ENCODE results near the gene RALGPS1.

RALGPS1 gene

GRCh38 chr9:127004946-127005769 lies 90.6 kb downstream of the RALGPS1 start:
- no peak for TF ChIP-seq GATA3 (IDR thresholded peaks at IDR 0.05; ENCODE audit: low read depth, low read length)
- no peak for TF ChIP-seq GATA2 (IDR thresholded peaks at IDR 0.05; ENCODE audit: low read depth, low read length)

DNA sequence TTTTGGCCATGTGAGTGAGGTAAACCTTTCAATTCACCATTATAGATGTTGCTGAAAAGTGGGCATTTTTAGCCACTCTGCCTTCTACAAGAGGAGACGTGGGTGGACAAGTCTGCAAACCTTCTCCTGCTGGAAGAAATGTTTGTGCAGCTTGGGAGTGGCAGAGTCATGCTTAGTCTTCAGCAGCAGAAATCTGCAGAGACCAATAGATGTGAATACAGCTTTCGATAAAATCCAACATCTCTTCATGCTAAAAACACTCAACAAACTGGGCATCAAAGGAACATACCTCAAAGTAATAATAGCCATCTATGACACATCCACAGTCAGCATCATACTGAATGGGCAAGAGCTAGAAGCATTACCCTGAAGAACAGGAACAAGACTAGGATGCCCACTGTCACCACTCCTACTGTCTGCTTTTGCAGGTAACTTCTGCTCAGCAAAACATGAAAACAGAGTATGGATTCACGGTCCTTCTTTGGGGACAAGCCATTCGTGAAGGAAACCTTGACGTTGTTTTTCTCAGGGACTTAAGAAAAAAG lies 91.3 kb downstream of the RALGPS1 start:
- no peak for TF ChIP-seq GATA2 (IDR thresholded peaks at IDR 0.05; ENCODE audit: low read depth, low read length)
- no peak for TF ChIP-seq GATA3 (IDR thresholded peaks at IDR 0.05; ENCODE audit: low read depth, low read length)

DNA sequence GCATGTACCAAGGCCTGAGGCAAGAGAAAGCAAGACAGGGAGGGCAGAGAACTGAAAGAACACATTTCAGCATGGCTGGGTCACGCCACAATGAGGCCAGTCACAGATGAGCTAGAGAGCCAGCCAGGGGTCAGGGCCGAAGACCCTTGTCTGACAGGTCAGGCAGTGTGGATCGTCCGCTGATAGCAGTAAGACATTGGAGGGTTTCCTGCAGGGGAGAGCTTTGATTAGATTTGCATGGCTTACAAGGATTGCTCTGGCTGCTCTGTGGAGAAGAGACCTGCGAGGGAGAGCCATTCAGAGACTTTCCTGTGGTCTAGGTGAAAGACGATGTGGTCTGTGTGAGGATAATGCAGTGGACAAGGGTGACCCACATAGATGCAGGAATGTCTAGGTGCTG lies 93.1 kb downstream of the RALGPS1 start:
- no peak for TF ChIP-seq GATA3 (IDR thresholded peaks at IDR 0.05; ENCODE audit: low read depth, low read length)
- TF ChIP-seq GATA2 (IDR thresholded peaks at IDR 0.05; ENCODE audit: low read depth, low read length), result no peak

DNA sequence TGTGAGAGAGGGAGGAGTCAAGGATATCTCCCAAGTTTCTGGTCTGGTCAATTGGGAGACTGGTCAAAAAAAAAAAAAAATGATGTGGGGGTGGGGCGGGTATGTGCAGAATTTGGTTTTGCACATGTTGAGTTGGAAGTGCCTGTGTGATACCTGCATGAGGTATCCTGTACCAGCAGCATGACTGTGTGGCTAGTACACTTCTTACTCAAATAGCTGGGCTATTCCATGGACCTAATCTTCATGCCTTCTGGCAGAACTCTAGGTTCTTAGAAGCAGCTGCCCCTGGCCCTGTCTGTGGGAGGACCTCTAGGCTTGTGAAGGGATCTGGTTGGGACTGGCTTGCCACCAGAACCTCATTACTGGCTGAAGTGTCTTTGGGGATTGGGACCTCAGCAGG lies 93.5 kb downstream of the RALGPS1 start:
- TF ChIP-seq GATA3 (IDR thresholded peaks at IDR 0.05; ENCODE audit: low read depth, low read length) (no peak), GATA2 (IDR thresholded peaks at IDR 0.05; ENCODE audit: low read depth, low read length) (no peak)

GRCh38 chr9:127011772-127012171 lies 97.2 kb downstream of the RALGPS1 start:
- TF ChIP-seq GATA2 (IDR thresholded peaks at IDR 0.05; ENCODE audit: low read depth, low read length), result no peak
- TF ChIP-seq GATA3 (IDR thresholded peaks at IDR 0.05; ENCODE audit: low read depth, low read length), result no peak

- TF ChIP-seq GATA3 (IDR thresholded peaks at IDR 0.05; ENCODE audit: low read depth, low read length), result no peak
- TF ChIP-seq GATA2 (IDR thresholded peaks at IDR 0.05; ENCODE audit: low read depth, low read length), result no peak
Observed at GRCh38 chr9:127012250-127012649, 97.7 kb downstream of the RALGPS1 start.

DNA sequence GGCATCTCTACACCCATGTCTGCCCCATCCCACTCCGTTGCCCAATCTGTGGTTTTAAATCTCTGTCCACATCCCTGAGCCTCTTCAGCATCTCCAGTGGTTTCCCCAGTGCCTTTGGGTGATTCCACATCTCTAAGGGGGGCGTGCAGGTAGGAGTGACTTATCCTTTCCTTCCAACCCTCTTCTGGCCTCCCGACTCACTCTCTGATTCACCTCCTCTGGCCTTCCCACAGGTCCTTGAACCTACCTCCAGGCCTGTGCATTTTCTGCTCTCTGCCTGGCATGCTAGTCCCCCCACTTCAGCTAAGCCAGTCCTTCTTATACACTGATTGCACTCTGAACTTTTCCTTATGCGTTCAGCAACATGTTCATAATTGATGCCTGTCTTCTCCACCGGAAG lies 99.0 kb downstream of the RALGPS1 start:
- TF ChIP-seq GATA3 (IDR thresholded peaks at IDR 0.05; ENCODE audit: low read depth, low read length) (no peak), GATA2 (IDR thresholded peaks at IDR 0.05; ENCODE audit: low read depth, low read length) (no peak)

GRCh38 chr9:127014216-127014909 lies 99.8 kb downstream of the RALGPS1 start:
- TF ChIP-seq GATA3 (IDR thresholded peaks at IDR 0.05; ENCODE audit: low read depth, low read length) (no peak), GATA2 (IDR thresholded peaks at IDR 0.05; ENCODE audit: low read depth, low read length) (no peak)

- no peak for TF ChIP-seq GATA2 (IDR thresholded peaks at IDR 0.05; ENCODE audit: low read depth, low read length)
- no peak for TF ChIP-seq GATA3 (IDR thresholded peaks at IDR 0.05; ENCODE audit: low read depth, low read length)
Observed at GRCh38 chr9:127014910-127015540, 100.4 kb downstream of the RALGPS1 start.

- no peak for TF ChIP-seq GATA3 (IDR thresholded peaks at IDR 0.05; ENCODE audit: low read depth, low read length)
- TF ChIP-seq GATA2 (IDR thresholded peaks at IDR 0.05; ENCODE audit: low read depth, low read length), result no peak
Observed at GRCh38 chr9:127015921-127016512, 101.4 kb downstream of the RALGPS1 start.

DNA sequence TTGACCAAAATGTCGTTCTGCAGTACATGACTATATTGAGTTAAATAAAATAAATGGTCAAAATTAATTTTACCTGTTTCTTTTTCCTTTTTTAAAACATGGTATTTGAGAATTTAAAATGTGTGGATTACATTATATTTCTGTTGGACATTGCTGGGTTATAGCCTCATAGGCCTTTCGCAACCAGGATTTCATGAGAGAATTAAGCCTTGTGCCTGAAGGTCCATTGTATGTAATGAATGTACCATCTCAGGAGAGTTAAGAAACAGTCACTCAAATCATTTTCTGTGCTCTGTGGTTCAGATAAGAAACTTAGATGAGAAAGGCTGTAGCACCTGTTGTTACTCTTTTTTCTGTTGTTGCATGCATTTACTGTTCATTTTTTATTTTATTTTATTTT lies 104.4 kb downstream of the RALGPS1 start:
- TF ChIP-seq GATA3 (IDR thresholded peaks at IDR 0.05; ENCODE audit: low read depth, low read length) (no peak), GATA2 (IDR thresholded peaks at IDR 0.05; ENCODE audit: low read depth, low read length) (no peak)

- TF ChIP-seq GATA2 (IDR thresholded peaks at IDR 0.05; ENCODE audit: low read depth, low read length), result no peak
- no peak for TF ChIP-seq GATA3 (IDR thresholded peaks at IDR 0.05; ENCODE audit: low read depth, low read length)
Observed at GRCh38 chr9:127020036-127020801, 105.6 kb downstream of the RALGPS1 start.

DNA sequence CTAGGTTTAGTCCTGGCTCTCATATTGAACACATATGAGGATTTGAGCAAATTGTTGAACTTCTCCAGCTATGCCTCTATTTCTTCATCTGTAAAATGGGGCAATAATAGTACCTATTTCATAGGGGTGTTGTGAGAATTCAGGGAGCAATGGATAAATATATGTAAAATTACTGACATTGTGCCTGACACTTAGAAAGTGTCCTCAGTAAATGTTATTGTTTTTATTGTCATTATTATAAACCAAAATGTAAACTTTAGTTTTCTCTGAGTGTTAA lies 106.2 kb downstream of the RALGPS1 start:
- TF ChIP-seq GATA2 (IDR thresholded peaks at IDR 0.05; ENCODE audit: low read depth, low read length) (no peak), GATA3 (IDR thresholded peaks at IDR 0.05; ENCODE audit: low read depth, low read length) (no peak)

Data from SH-SY5Y (cell line).